Ishikawa (cell line): Measurements from ENCODE around the gene FXYD5.

Experiments
- CEBPB ChIP-seq: IDR thresholded peaks from 2 replicates; pipeline ENCODE4 v1.6.1; 2012
- CREB1 ChIP-seq: IDR thresholded peaks from 2 replicates; pipeline ENCODE4 v1.6.1; 2012; ENCODE audit warnings: low read depth
- EGR1 ChIP-seq: IDR thresholded peaks from 2 replicates; pipeline ENCODE4 v1.6.1; 2012
- EP300 ChIP-seq: IDR thresholded peaks from 2 replicates; pipeline ENCODE4 v1.6.1; 2012; ENCODE audit warnings: borderline replicate concordance
- FOXM1 ChIP-seq: IDR thresholded peaks from 2 replicates; pipeline ENCODE4 v1.6.1; 2012; ENCODE audit warnings: low read depth, borderline replicate concordance
- MAX ChIP-seq: IDR thresholded peaks from 2 replicates; pipeline ENCODE4 v1.6.1; 2012
- NFIC ChIP-seq: IDR thresholded peaks from 2 replicates; pipeline ENCODE4 v1.6.1; 2012
- RAD21 ChIP-seq: IDR thresholded peaks from 2 replicates; pipeline ENCODE4 v1.6.1; 2012; ENCODE audit warnings: low read depth
- REST ChIP-seq: IDR thresholded peaks from 2 replicates; pipeline ENCODE4 v1.6.1; 2012; ENCODE audit warnings: low read depth, mild to moderate bottlenecking
- TAF1 ChIP-seq: IDR thresholded peaks from 2 replicates; pipeline ENCODE4 v1.6.1; 2012; ENCODE audit warnings: low read depth, mild to moderate bottlenecking
- TCF12 ChIP-seq: IDR thresholded peaks from 2 replicates; pipeline ENCODE4 v1.6.1; 2012; ENCODE audit warnings: low read depth
- TEAD4 ChIP-seq: IDR thresholded peaks from 2 replicates; pipeline ENCODE4 v1.6.1; 2012
- USF1 ChIP-seq: IDR thresholded peaks from 2 replicates; pipeline ENCODE4 v1.6.1; 2012
- YY1 ChIP-seq: IDR thresholded peaks from 2 replicates; pipeline ENCODE4 v1.6.1; 2012; ENCODE audit warnings: low read depth
- ZBTB7A ChIP-seq: IDR thresholded peaks from 2 replicates; pipeline ENCODE4 v1.6.1; 2012; ENCODE audit warnings: low read depth

Gene FXYD5

GRCh38 chr19:35154525-35155406 lies at the start of gene FXYD5:
FXYD5 (plus strand) TSS chr19:35154735; CDS start chr19:35155551, 816 bp downstream.
- no peak for TF ChIP-seq YY1
- no peak for TF ChIP-seq CEBPB
- TF ChIP-seq NFIC, result no peak
- TF ChIP-seq EGR1, result no peak
- TF ChIP-seq USF1, result no peak
- TF ChIP-seq RAD21, result no peak
- TF ChIP-seq FOXM1, result no peak
- no peak for TF ChIP-seq EP300
- TF ChIP-seq TEAD4, result no peak
- no peak for TF ChIP-seq CREB1
- no peak for TF ChIP-seq TCF12
- TF ChIP-seq REST, result no peak

- no peak for TF ChIP-seq CREB1
- no peak for TF ChIP-seq ZBTB7A
- no peak for TF ChIP-seq EP300
- TF ChIP-seq NFIC, result no peak
- TF ChIP-seq CEBPB, result no peak
- no peak for TF ChIP-seq USF1
- no peak for TF ChIP-seq REST
- TF ChIP-seq TAF1, result no peak
- TF ChIP-seq TCF12, result no peak
- TF ChIP-seq FOXM1, result no peak
- no peak for TF ChIP-seq MAX
- TF ChIP-seq TEAD4, result no peak
Measured at GRCh38 chr19:35105047-35105410, 49.5 kb upstream of the FXYD5 start.

- no peak for TF ChIP-seq FOXM1
- no peak for TF ChIP-seq RAD21
- no peak for TF ChIP-seq EP300
- no peak for TF ChIP-seq CREB1
Measured at GRCh38 chr19:35105411-35106290, 48.9 kb upstream of the FXYD5 start.

- TF ChIP-seq CEBPB (no peak), FOXM1 (no peak), EP300 (no peak)
Measured at GRCh38 chr19:35106291-35106583, 48.3 kb upstream of the FXYD5 start.

- no peak for TF ChIP-seq ZBTB7A
- no peak for TF ChIP-seq EGR1
- no peak for TF ChIP-seq CREB1
- no peak for TF ChIP-seq NFIC
- no peak for TF ChIP-seq YY1
- TF ChIP-seq TAF1, result no peak
- no peak for TF ChIP-seq CEBPB
- no peak for TF ChIP-seq EP300
- no peak for TF ChIP-seq REST
- TF ChIP-seq TCF12, result no peak
- no peak for TF ChIP-seq USF1
- no peak for TF ChIP-seq FOXM1
- TF ChIP-seq TEAD4, result no peak
- no peak for TF ChIP-seq MAX
Measured at GRCh38 chr19:35106898-35107541, 47.5 kb upstream of the FXYD5 start.
